Measurements from ENCODE around the gene TBC1D22A. TPM values are rescaled to one million over a fixed set of nuclear protein-coding genes. Genes with fewer than 3 reads are reported as not detected.

TBC1D22A gene
- total and polyA plus RNA-seq, 9 of the 15 experiments (the other 6 are each of a cell fraction or from before 2014, with no cell fraction given) = 0.20 to 11.5 (median 5.2) TPM

DNA sequence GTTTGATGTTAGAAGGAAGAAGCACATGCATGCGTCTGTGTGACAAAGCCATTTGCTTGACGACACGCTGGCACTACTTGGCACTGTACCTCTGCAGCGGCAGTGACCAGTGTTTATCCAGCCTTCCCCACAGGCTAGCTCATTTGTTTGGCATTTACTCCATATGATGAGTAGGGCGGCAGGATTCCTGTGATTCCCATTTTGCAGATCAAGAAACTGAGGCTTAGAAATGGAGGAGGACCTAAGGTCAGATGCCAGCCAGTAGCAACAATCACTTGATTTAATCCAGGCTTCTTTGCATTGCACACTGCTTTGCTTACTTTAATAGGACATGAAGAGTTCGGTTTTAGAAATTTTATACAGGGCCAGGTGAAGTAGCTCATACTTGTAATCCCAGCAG, 45.0 kb downstream of the TBC1D22A start:
- no TSS peak for BruUV-seq (replicated peaks)
- Histone ChIP-seq H3K4me1 (replicated peaks in 1 of 2; ENCODE audit: control insufficient read depth in 2 of 2, insufficient read depth in 2 of 2, low read length in 2 of 2) (peaks cover 5 to 11% of the 10 kb centered on the region in 2 experiments; a peak in 3 of 5 replicates), H3K79me2 (ENCODE audit: control insufficient read depth, insufficient read depth, low read length) (no peaks in the 10 kb centered on the region; the same call in 1 of the 3 replicates), H3K36me3 (ENCODE audit: control insufficient read depth, insufficient read depth, low read length) (no peaks in the 10 kb centered on the region), H3K9ac (ENCODE audit: insufficient read depth in 1 of 2, low read depth in 2 of 2, low read length in 2 of 2) (no peak overlapping the region), H3K9me1 (ENCODE audit: control insufficient read depth, insufficient read depth, low read length) (peaks cover 7% of the 10 kb centered on the region), H3K27me3 (ENCODE audit: control insufficient read depth in 2 of 2, insufficient read depth in 2 of 2, low read length in 2 of 2) (no peaks in the 10 kb centered on the region), H3K4me2 (ENCODE audit: insufficient read depth, low read length) (no peak overlapping the region), H3K27ac (ENCODE audit: extremely low read depth, low read depth, low read length) (no peak overlapping the region), H3K4me3 (no peak overlapping the region), H2AFZ (ENCODE audit: low read depth, low read length) (no peak overlapping the region), H4K20me1 (replicated peaks; ENCODE audit: control insufficient read depth, insufficient read depth, low read length) (peaks cover 12% of the 10 kb centered on the region; the same call in 1 of the 2 replicates), H3K9me3 (replicated peaks; ENCODE audit: control insufficient read depth, insufficient read depth, low read depth, low read length) (no peaks in the 10 kb centered on the region)
- POLR2A ChIA-PET = no interaction called here
- ATAC-seq = no peak
- intact Hi-C loops (cut with micrococcal nuclease) = no loop called here
- TF ChIP-seq, protein P1, sequence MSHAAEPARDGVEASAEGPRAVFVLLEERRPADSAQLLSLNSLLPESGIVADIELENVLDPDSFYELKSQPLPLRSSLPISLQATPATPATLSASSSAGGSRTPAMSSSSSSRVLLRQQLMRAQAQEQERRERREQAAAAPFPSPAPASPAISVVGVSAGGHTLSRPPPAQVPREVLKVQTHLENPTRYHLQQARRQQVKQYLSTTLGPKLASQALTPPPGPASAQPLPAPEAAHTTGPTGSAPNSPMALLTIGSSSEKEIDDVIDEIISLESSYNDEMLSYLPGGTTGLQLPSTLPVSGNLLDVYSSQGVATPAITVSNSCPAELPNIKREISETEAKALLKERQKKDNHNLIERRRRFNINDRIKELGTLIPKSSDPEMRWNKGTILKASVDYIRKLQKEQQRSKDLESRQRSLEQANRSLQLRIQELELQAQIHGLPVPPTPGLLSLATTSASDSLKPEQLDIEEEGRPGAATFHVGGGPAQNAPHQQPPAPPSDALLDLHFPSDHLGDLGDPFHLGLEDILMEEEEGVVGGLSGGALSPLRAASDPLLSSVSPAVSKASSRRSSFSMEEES (CRISPR knock-in tag; IDR thresholded peaks at IDR 0.05) = no peak
- TF ChIP-seq BCOR (IDR thresholded peaks at IDR 0.05) (0 out of 2 replicates have a peak, but pooled peaks have one; percentile 31), RBM25 (IDR thresholded peaks at IDR 0.05; ENCODE audit: low read depth, low read length, severe bottlenecking) (peak; percentile 57)
- no peak for DNase-seq (ENCODE audit: extremely low read depth in 1 of 4, low spot score in 3 of 4)
- CTCF ChIA-PET (ENCODE audit: low intra/inter-chr PET ratio) = no interaction called here
- WGBS (ENCODE audit: insufficient coverage, low coverage, missing lambda C conversion rate) = 85% methylated on average over 4 of the region's 6 CpGs
- in situ Hi-C loops (cut with MboI) = no loop called here
- no peak for FAIRE-seq

Data from K562 (cell line).